Osteoblast (primary cell): ENCODE results near the gene SLC37A1. TPM values are rescaled to one million over a fixed set of nuclear protein-coding genes. Genes with fewer than 3 reads are reported as not detected.

ENCODE experiments used
- DNase-seq: peaks from one replicate; pipeline ENCODE4 v3.0.0; 2011; ENCODE audit warnings: low spot score, mixed read lengths; ENCODE audit not compliant: insufficient read length; ENCODE audit errors: missing footprints
- H2AFZ ChIP-seq: 2 replicates; pipeline ENCODE4 v1.6.0; 2011; ENCODE audit warnings: mild to moderate bottlenecking, low read length
- H3K27ac ChIP-seq: 2 replicates; pipeline ENCODE4 v1.5.1; 2011; ENCODE audit warnings: mild to moderate bottlenecking, low read depth, low read length, moderate library complexity
- H3K27me3 ChIP-seq: 2 replicates; pipeline ENCODE4 v1.6.0; 2012; ENCODE audit warnings: mild to moderate bottlenecking, control low read depth, inconsistent platforms, low read length, moderate library complexity; ENCODE audit not compliant: insufficient read depth
- H3K36me3 ChIP-seq: 2 replicates; pipeline ENCODE4 v1.5.1; 2011; ENCODE audit warnings: mild to moderate bottlenecking, low read length, control low read depth, moderate library complexity; ENCODE audit not compliant: insufficient read depth
- H3K4me1 ChIP-seq: 2 replicates; pipeline ENCODE4 v1.5.1; 2011; ENCODE audit warnings: mild to moderate bottlenecking, low read length, control low read depth, moderate library complexity; ENCODE audit not compliant: insufficient read depth
- H3K4me2 ChIP-seq: 2 replicates; pipeline ENCODE4 v1.6.0; 2011; ENCODE audit warnings: mild to moderate bottlenecking, low read length; ENCODE audit not compliant: insufficient read depth
- H3K4me3 ChIP-seq: fragments of 200-600 bp; sonication (generic); 3 replicates; pipeline ENCODE4 v1.5.1; 2012; ENCODE audit warnings: mild to moderate bottlenecking, low read length, inconsistent platforms; ENCODE audit not compliant: insufficient read depth
- H3K79me2 ChIP-seq: 2 replicates; pipeline ENCODE4 v1.6.0; 2012; ENCODE audit warnings: mild to moderate bottlenecking, low read length, control low read depth, inconsistent platforms; ENCODE audit not compliant: insufficient read depth
- H3K9me3 ChIP-seq: 2 replicates; pipeline ENCODE4 v1.5.1; 2011; ENCODE audit warnings: low read depth, low read length, control low read depth
- H4K20me1 ChIP-seq: 2 replicates; pipeline ENCODE4 v1.6.0; 2012; ENCODE audit warnings: mild to moderate bottlenecking, low read length, control low read depth; ENCODE audit not compliant: insufficient read depth
- CTCF ChIP-seq: IDR thresholded peaks from 2 replicates; pipeline ENCODE4 v1.5.1; 2011; ENCODE audit warnings: mild to moderate bottlenecking, low read depth, low read length, moderate library complexity; ENCODE audit errors: extremely low read depth
- total RNA-seq: library from RNA; depleted of rRNA; stranded (reverse); fragments of >200 nt; gene quantifications from 2 replicates; pipeline ENCODE4 v1.2.3, GENCODE V29; 2012

Gene SLC37A1
- total RNA-seq, 1 donor, result 6.9 TPM

DNA sequence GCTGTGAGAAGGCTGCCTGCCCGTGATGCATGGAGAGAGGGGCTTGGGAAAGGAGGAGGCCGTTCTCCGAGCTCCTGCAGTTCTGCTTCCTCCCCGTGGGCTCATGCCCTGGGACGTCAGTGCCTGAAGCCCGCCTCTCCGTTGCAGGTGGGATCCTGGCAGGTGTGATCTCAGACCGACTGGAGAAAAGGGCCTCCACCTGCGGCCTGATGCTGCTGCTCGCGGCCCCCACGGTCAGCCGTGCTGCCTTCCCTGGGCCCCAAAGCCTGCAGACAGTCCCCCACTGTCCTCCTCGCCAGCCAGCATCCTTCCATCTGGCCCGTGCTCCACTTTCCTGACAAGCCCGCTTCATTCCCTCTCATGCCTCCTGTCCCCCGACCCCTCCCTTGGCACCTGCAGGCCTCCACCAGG lies 50.9 kb downstream of the SLC37A1 start:
- Histone ChIP-seq H3K36me3 (no peaks in the 10 kb centered on the region), H3K4me3 (no peak overlapping the region), H3K4me1 (no peaks in the 10 kb centered on the region), H3K27ac (no peak overlapping the region), H4K20me1 (no peaks in the 10 kb centered on the region), H3K4me2 (no peak overlapping the region), H3K9me3 (no peaks in the 10 kb centered on the region), H2AFZ (no peak overlapping the region), H3K79me2 (no peaks in the 10 kb centered on the region), H3K27me3 (no peaks in the 10 kb centered on the region)
- no peak for DNase-seq
- no peak for TF ChIP-seq CTCF

DNA sequence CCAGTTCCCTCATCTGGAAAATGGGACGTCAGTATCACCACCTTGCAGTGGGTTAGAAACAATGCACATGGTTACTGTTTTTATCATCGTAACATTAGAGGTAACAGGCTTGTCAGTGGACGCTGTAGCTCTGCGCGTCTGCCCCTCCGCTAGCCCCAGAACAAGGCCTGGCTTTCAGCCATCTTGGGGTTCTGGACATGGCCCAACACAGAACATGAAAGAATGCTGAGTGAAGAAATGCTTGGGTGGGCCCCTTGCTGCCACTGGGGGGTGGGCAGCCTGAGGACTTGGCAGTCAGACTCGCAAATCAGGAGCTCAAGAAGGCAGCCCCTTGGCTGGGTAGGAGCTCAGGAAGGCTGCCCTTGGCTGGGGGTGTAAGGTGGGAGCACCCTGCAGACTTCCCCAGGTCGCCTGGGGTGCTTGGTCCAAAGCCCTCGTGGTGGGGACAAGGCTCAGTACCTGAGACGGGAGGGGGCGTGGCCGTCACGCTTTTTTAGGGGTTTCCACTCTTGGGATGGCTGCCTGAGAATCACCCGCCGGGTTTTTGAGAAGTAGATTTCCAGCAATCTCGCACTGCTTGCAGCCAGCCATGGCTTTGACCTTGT lies 51.7 kb downstream of the SLC37A1 start:
- Histone ChIP-seq H3K79me2 (no peaks in the 10 kb centered on the region), H3K9me3 (no peaks in the 10 kb centered on the region), H3K4me3 (no peak overlapping the region), H3K4me1 (no peaks in the 10 kb centered on the region), H3K27me3 (no peaks in the 10 kb centered on the region), H3K4me2 (no peak overlapping the region), H3K27ac (no peak overlapping the region), H2AFZ (no peak overlapping the region), H4K20me1 (no peaks in the 10 kb centered on the region), H3K36me3 (no peaks in the 10 kb centered on the region)
- no peak for TF ChIP-seq CTCF
- DNase-seq, result peak; percentile 73

GRCh38 chr21:42565886-42566523 lies 52.4 kb downstream of the SLC37A1 start:
- no peaks in the 10 kb centered on the region for H4K20me1 ChIP-seq
- H3K4me3 ChIP-seq, result no peak overlapping the region
- H3K27me3 ChIP-seq, result no peaks in the 10 kb centered on the region
- H3K27ac ChIP-seq, result no peak overlapping the region
- H3K4me2 ChIP-seq, result no peak overlapping the region
- no peaks in the 10 kb centered on the region for H3K4me1 ChIP-seq
- no peaks in the 10 kb centered on the region for H3K36me3 ChIP-seq
- no peaks in the 10 kb centered on the region for H3K79me2 ChIP-seq
- no peak for TF ChIP-seq CTCF
- peak; percentile 65 for DNase-seq
- no peaks in the 10 kb centered on the region for H3K9me3 ChIP-seq
- no peak overlapping the region for H2AFZ ChIP-seq

GRCh38 chr21:42566524-42567213 lies 53.0 kb downstream of the SLC37A1 start:
- H3K79me2 ChIP-seq, result no peaks in the 10 kb centered on the region
- no peak overlapping the region for H2AFZ ChIP-seq
- no peak overlapping the region for H3K4me2 ChIP-seq
- peak; percentile 35 for DNase-seq
- no peaks in the 10 kb centered on the region for H3K9me3 ChIP-seq
- no peak overlapping the region for H3K4me3 ChIP-seq
- no peak overlapping the region for H3K27ac ChIP-seq
- H3K4me1 ChIP-seq, result no peaks in the 10 kb centered on the region
- H3K27me3 ChIP-seq, result no peaks in the 10 kb centered on the region
- no peak for TF ChIP-seq CTCF
- no peaks in the 10 kb centered on the region for H4K20me1 ChIP-seq
- H3K36me3 ChIP-seq, result no peaks in the 10 kb centered on the region
